SK-N-MC (cell line): ENCODE results near the gene B4GALT1.

Source experiments
- DNase-seq: peaks from one replicate; pipeline ENCODE4 v3.0.0-alpha.2; 2011; ENCODE audit warnings: low read depth, low spot score
- H3K27ac ChIP-seq: fragments of 200-600 bp; sonication (generic); 2 replicates; pipeline ENCODE4 v1.5.1; 2016; ENCODE audit warnings: mixed run types
- H3K36me3 ChIP-seq: fragments of 200-600 bp; sonication (generic); 2 replicates; pipeline ENCODE4 v1.6.1; 2017; ENCODE audit warnings: antibody characterized with exemption, low read length, mixed read lengths; ENCODE audit not compliant: insufficient read depth
- H3K4me3 ChIP-seq: fragments of 200-600 bp; sonication (generic); 2 replicates; pipeline ENCODE4 v1.5.1; 2016
- H3K9ac ChIP-seq: fragments of 200-600 bp; sonication (generic); 2 replicates; pipeline ENCODE4 v1.8.0; 2017; ENCODE audit warnings: mixed run types, mixed read lengths; ENCODE audit not compliant: insufficient read length
- H3K9me3 ChIP-seq: fragments of 200-600 bp; sonication (generic); 2 replicates; pipeline ENCODE4 v1.6.1; 2017; ENCODE audit warnings: low read depth, mild to moderate bottlenecking, antibody characterized with exemption, low read length, moderate library complexity, mixed read lengths
- EZH2 ChIP-seq: fragments of 200-600 bp; sonication (generic); IDR thresholded peaks from one replicate; pipeline ENCODE4 v1.6.1; 2017; ENCODE audit warnings: antibody characterized with exemption
- FOXP2 ChIP-seq: optimal IDR thresholded peaks from 2 replicates; pipeline ENCODE3; 2011; ENCODE audit warnings: mild to moderate bottlenecking, moderate library complexity; ENCODE audit not compliant: insufficient read depth; ENCODE audit errors: extremely low read length, control extremely low read depth
- POLR2AphosphoS5 ChIP-seq: IDR thresholded peaks from 2 replicates; pipeline ENCODE4 v1.6.1; 2012; ENCODE audit warnings: mild to moderate bottlenecking, low read depth, low read length, borderline replicate concordance

Gene B4GALT1

GRCh38 chr9:33167084-33167971 lies at the start of gene B4GALT1:
B4GALT1 (minus strand) TSS chr9:33167336; CDS start chr9:33167169, 167 bp downstream.
- peak within 1 kb of the TSS; percentile 79 for H3K9ac ChIP-seq
- H3K27ac ChIP-seq: peak within 1 kb of the TSS; percentile 73; the same call in 1 of the 2 replicates
- TF ChIP-seq FOXP2 (peak; percentile 6), EZH2 (no peak), POLR2AphosphoS5 (peak; percentile 49; the same call in 1 of the 2 replicates)
- H3K9me3 ChIP-seq: no peaks in the 10 kb centered on the region
- H3K36me3 ChIP-seq: no peaks in the 10 kb centered on the region
- DNase-seq: no peak
- peak within 1 kb of the TSS; percentile 90 for H3K4me3 ChIP-seq

- H3K36me3 ChIP-seq: no peaks in the 10 kb centered on the region
- DNase-seq: no peak
- no peaks in the 10 kb centered on the region for H3K9me3 ChIP-seq
- TF ChIP-seq FOXP2: no peak
- TF ChIP-seq EZH2: no peak
- TF ChIP-seq POLR2AphosphoS5: no peak
- H3K27ac ChIP-seq: no peak overlapping the region
- no peak overlapping the region for H3K4me3 ChIP-seq
- no peak overlapping the region for H3K9ac ChIP-seq
Measured at GRCh38 chr9:33211695-33212393, 44.7 kb upstream of the B4GALT1 start.

- TF ChIP-seq POLR2AphosphoS5 (no peak), FOXP2 (no peak), EZH2 (no peak)
- H3K9ac ChIP-seq: no peak overlapping the region
- no peak overlapping the region for H3K27ac ChIP-seq
- no peak overlapping the region for H3K4me3 ChIP-seq
- no peaks in the 10 kb centered on the region for H3K36me3 ChIP-seq
- no peak for DNase-seq
- no peaks in the 10 kb centered on the region for H3K9me3 ChIP-seq
Measured at GRCh38 chr9:33210006-33210715, 43.0 kb upstream of the B4GALT1 start.

GRCh38 chr9:33209394-33209793 lies 42.3 kb upstream of the B4GALT1 start:
- Histone ChIP-seq H3K4me3 (no peak overlapping the region), H3K9ac (no peak overlapping the region), H3K27ac (no peak overlapping the region), H3K36me3 (no peaks in the 10 kb centered on the region), H3K9me3 (no peaks in the 10 kb centered on the region)
- DNase-seq: no peak
- TF ChIP-seq EZH2 (no peak), POLR2AphosphoS5 (no peak), FOXP2 (no peak)

GRCh38 chr9:33202552-33203201 lies 35.5 kb upstream of the B4GALT1 start:
- no peak for TF ChIP-seq POLR2AphosphoS5
- no peak for TF ChIP-seq FOXP2
- TF ChIP-seq EZH2: no peak
- no peaks in the 10 kb centered on the region for H3K36me3 ChIP-seq
- H3K4me3 ChIP-seq: no peak overlapping the region
- H3K9ac ChIP-seq: no peak overlapping the region
- no peaks in the 10 kb centered on the region for H3K9me3 ChIP-seq
- no peak overlapping the region for H3K27ac ChIP-seq
- no peak for DNase-seq

- DNase-seq: no peak
- H3K27ac ChIP-seq: no peak overlapping the region
- TF ChIP-seq FOXP2 (no peak), EZH2 (no peak), POLR2AphosphoS5 (no peak)
- H3K4me3 ChIP-seq: no peak overlapping the region
- no peak overlapping the region for H3K9ac ChIP-seq
- H3K36me3 ChIP-seq: no peaks in the 10 kb centered on the region
- no peaks in the 10 kb centered on the region for H3K9me3 ChIP-seq
Measured at GRCh38 chr9:33202018-33202417, 34.9 kb upstream of the B4GALT1 start.

- Histone ChIP-seq H3K4me3 (peak overlapping the region; percentile 9; the same call in 1 of the 2 replicates), H3K27ac (peak overlapping the region; percentile 19; the same call in 1 of the 2 replicates), H3K9me3 (no peaks in the 10 kb centered on the region), H3K36me3 (no peaks in the 10 kb centered on the region), H3K9ac (no peak overlapping the region)
- no peak for DNase-seq
- TF ChIP-seq FOXP2 (no peak), POLR2AphosphoS5 (no peak), EZH2 (no peak)
Measured at GRCh38 chr9:33198165-33198564, 31.0 kb upstream of the B4GALT1 start.
